Glutamatergic neuron (in vitro differentiated cells): ENCODE data around the gene MGAT5B. TPM values are rescaled to one million over a fixed set of nuclear protein-coding genes. Genes with fewer than 3 reads are reported as not detected.
A peak's percentile ranks its signal among the peaks of the same experiment; 100 is the strongest.

ENCODE experiments used
- DNase-seq: peaks from one replicate; pipeline ENCODE4 v3.0.0; 2022
- H3K27ac Mint-ChIP-seq: one replicate; pipeline ENCODE4 v1.8.0; 2020; ENCODE audit warnings: mild to moderate bottlenecking, mixed read lengths, inconsistent platforms; ENCODE audit not compliant: unreplicated experiment
- H3K27me3 Mint-ChIP-seq: one replicate; pipeline ENCODE4 v1.8.0; 2020; ENCODE audit warnings: mild to moderate bottlenecking, moderate library complexity, mixed read lengths, inconsistent platforms; ENCODE audit not compliant: unreplicated experiment
- H3K36me3 Mint-ChIP-seq: one replicate; pipeline ENCODE4 v1.8.0; 2020; ENCODE audit warnings: mild to moderate bottlenecking, mixed read lengths, inconsistent platforms; ENCODE audit not compliant: unreplicated experiment
- H3K4me1 Mint-ChIP-seq: one replicate; pipeline ENCODE4 v1.8.0; 2020; ENCODE audit warnings: mild to moderate bottlenecking, low read depth, mixed read lengths, inconsistent platforms; ENCODE audit not compliant: unreplicated experiment
- H3K4me3 Mint-ChIP-seq: one replicate; pipeline ENCODE4 v1.8.0; 2020; ENCODE audit warnings: mild to moderate bottlenecking, mixed read lengths, inconsistent platforms; ENCODE audit not compliant: unreplicated experiment
- H3K9me3 Mint-ChIP-seq: one replicate; pipeline ENCODE4 v1.8.0; 2020; ENCODE audit warnings: mild to moderate bottlenecking, moderate library complexity, mixed read lengths, inconsistent platforms; ENCODE audit not compliant: unreplicated experiment
- total RNA-seq: library from RNA; stranded (reverse); fragmentation: NEBNext Ultra II Directional; extraction: Animal tissue kit (Norgen Biotek cat#: 25700); gene quantifications from one replicate; pipeline ENCODE4 v1.2.1, GENCODE V29; 2021; ENCODE audit not compliant: unreplicated experiment
- TF ChIP-seq, protein P1 (sequence below): fragments of 200-600 bp; sonication (generic); IDR thresholded peaks from one replicate; pipeline ENCODE4 v1.5.0; 2021; ENCODE audit not compliant: partially characterized antibody, unreplicated experiment

MGAT5B gene
- total RNA-seq, 1 donor from 2014 or later, result 22.9 TPM

GRCh38 chr17:76927982-76928381, 59.8 kb downstream of the MGAT5B start:
- Mint-ChIP-seq H3K27me3 (peaks cover 12% of the 10 kb centered on the region), H3K9me3 (peaks cover 13% of the 10 kb centered on the region), H3K27ac (peak overlapping the region; percentile 31), H3K4me1 (peaks cover 18% of the 10 kb centered on the region), H3K4me3 (no peak overlapping the region), H3K36me3 (no peaks in the 10 kb centered on the region)
- no peak for DNase-seq
- TF ChIP-seq, protein P1, sequence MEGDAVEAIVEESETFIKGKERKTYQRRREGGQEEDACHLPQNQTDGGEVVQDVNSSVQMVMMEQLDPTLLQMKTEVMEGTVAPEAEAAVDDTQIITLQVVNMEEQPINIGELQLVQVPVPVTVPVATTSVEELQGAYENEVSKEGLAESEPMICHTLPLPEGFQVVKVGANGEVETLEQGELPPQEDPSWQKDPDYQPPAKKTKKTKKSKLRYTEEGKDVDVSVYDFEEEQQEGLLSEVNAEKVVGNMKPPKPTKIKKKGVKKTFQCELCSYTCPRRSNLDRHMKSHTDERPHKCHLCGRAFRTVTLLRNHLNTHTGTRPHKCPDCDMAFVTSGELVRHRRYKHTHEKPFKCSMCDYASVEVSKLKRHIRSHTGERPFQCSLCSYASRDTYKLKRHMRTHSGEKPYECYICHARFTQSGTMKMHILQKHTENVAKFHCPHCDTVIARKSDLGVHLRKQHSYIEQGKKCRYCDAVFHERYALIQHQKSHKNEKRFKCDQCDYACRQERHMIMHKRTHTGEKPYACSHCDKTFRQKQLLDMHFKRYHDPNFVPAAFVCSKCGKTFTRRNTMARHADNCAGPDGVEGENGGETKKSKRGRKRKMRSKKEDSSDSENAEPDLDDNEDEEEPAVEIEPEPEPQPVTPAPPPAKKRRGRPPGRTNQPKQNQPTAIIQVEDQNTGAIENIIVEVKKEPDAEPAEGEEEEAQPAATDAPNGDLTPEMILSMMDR, result no peak

GRCh38 chr17:76929148-76929547, 60.9 kb downstream of the MGAT5B start:
- peaks cover 15% of the 10 kb centered on the region for H3K4me1 Mint-ChIP-seq
- TF ChIP-seq, protein P1, result no peak
- H3K27me3 Mint-ChIP-seq, result peaks cover 7% of the 10 kb centered on the region
- H3K4me3 Mint-ChIP-seq, result peak overlapping the region; percentile 0
- no peaks in the 10 kb centered on the region for H3K36me3 Mint-ChIP-seq
- peaks cover 11% of the 10 kb centered on the region for H3K9me3 Mint-ChIP-seq
- no peak for DNase-seq
- no peak overlapping the region for H3K27ac Mint-ChIP-seq

- H3K4me1 Mint-ChIP-seq, result peaks cover 20% of the 10 kb centered on the region
- DNase-seq, result no peak
- H3K27ac Mint-ChIP-seq, result peak overlapping the region; percentile 72
- no peaks in the 10 kb centered on the region for H3K36me3 Mint-ChIP-seq
- H3K27me3 Mint-ChIP-seq, result peaks cover 11% of the 10 kb centered on the region
- H3K9me3 Mint-ChIP-seq, result peaks cover 11% of the 10 kb centered on the region
- TF ChIP-seq, protein P1, result no peak
- H3K4me3 Mint-ChIP-seq, result peak overlapping the region; percentile 0
Observed at GRCh38 chr17:76929601-76930000, 61.4 kb downstream of the MGAT5B start.

DNA sequence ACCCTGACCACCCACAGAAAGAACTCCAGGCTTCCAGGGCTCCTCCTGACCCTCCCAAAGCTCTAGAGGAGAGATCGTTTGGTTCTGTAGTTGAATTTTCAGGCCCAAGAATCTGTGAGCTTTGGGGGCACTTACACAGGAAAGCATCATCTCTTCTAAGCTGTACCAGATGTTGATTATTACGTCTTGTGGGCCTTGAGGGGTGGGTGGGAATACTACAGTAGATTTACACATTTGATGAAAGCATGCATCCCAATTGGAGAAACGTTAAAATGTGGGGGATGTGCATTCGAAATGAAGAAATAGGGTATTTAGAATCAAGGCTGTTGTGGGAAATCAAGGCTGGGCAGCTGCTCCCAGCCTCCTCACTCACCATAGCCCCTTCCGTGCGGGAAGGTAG, 61.9 kb downstream of the MGAT5B start:
- Mint-ChIP-seq H3K27ac (peak overlapping the region; percentile 72), H3K4me1 (peaks cover 21% of the 10 kb centered on the region), H3K4me3 (no peak overlapping the region), H3K27me3 (peaks cover 15% of the 10 kb centered on the region), H3K36me3 (no peaks in the 10 kb centered on the region), H3K9me3 (peaks cover 14% of the 10 kb centered on the region)
- DNase-seq, result no peak
- TF ChIP-seq, protein P1, result no peak

GRCh38 chr17:76932402-76933333, 64.5 kb downstream of the MGAT5B start:
- H3K9me3 Mint-ChIP-seq, result peaks cover 11% of the 10 kb centered on the region
- no peak for DNase-seq
- H3K27ac Mint-ChIP-seq, result no peak overlapping the region
- peaks cover 3% of the 10 kb centered on the region for H3K36me3 Mint-ChIP-seq
- H3K27me3 Mint-ChIP-seq, result peaks cover 14% of the 10 kb centered on the region
- peaks cover 20% of the 10 kb centered on the region for H3K4me1 Mint-ChIP-seq
- TF ChIP-seq, protein P1, result no peak
- H3K4me3 Mint-ChIP-seq, result no peak overlapping the region
